Activated CD8-positive, alpha-beta T cell treated with anti-CD3 and anti-CD28 coated beads for 36 hours (primary cell): Measurements from ENCODE around the gene RXRA. TPM values are rescaled to one million over a fixed set of nuclear protein-coding genes. Genes with fewer than 3 reads are reported as not detected.

Experiments
- ATAC-seq: fragments of 200-7000 bp; cut with Tn5 transposase; one replicate; pipeline ENCODE4 v1.10.0; 2021; ENCODE audit warnings: mild to moderate bottlenecking, moderate library complexity
- CTCF ChIA-PET: fragments of 350-600 bp; sonication (Branson Sonifier 250); formaldehyde crosslinking; loops from one replicate; lab custom pipeline; 2021; ENCODE audit warnings: antibody characterized with exemption; lab: Charles Lee
- POLR2A ChIA-PET: fragments of 350-600 bp; sonication (Branson Sonifier 250); formaldehyde crosslinking; loops from one replicate; lab custom pipeline; 2021; ENCODE audit warnings: antibody characterized with exemption; lab: Charles Lee
- DNase-seq: peaks from one replicate; pipeline ENCODE4 v3.0.0-alpha.2; 2020
- H3K27ac Mint-ChIP-seq: one replicate; pipeline ENCODE4 v1.8.0; 2021; ENCODE audit warnings: mild to moderate bottlenecking, mixed read lengths
- H3K27me3 Mint-ChIP-seq: one replicate; pipeline ENCODE4 v1.8.0; 2021; ENCODE audit warnings: mixed read lengths
- H3K36me3 Mint-ChIP-seq: one replicate; pipeline ENCODE4 v1.8.0; 2021; ENCODE audit warnings: low read depth, mixed read lengths
- H3K4me1 Mint-ChIP-seq: one replicate; pipeline ENCODE4 v1.8.0; 2021; ENCODE audit warnings: low read depth, mixed read lengths
- H3K4me3 Mint-ChIP-seq: one replicate; pipeline ENCODE4 v1.8.0; 2021; ENCODE audit warnings: mild to moderate bottlenecking, moderate library complexity, mixed read lengths
- H3K9me3 Mint-ChIP-seq: one replicate; pipeline ENCODE4 v1.8.0; 2021; ENCODE audit warnings: mixed read lengths
- CTCF ChIP-seq: fragments of 200-600 bp; IDR thresholded peaks from one replicate; pipeline ENCODE4 v1.8.0; 2022; ENCODE audit warnings: antibody characterized with exemption, mild to moderate bottlenecking
- intact Hi-C: fragments of 100-400 bp; cut with micrococcal nuclease; formaldehyde crosslinking; loops from one replicate; pipeline ENCODE4 v1.10.0; 2022
- total RNA-seq, 2 experiments: library from RNA; stranded (reverse); gene quantifications; one replicate each; pipeline ENCODE4 v1.2.3, GENCODE V29; 2021

The RXRA gene
- total RNA-seq, 2 experiments from 2014 or later: 23.2 to 23.8 TPM

GRCh38 chr9:134381671-134382516 lies 55.6 kb downstream of the RXRA start:
- peak overlapping the region; percentile 42 for H3K27ac Mint-ChIP-seq
- intact Hi-C loops: no loop called here
- ATAC-seq: peak; percentile 87
- CTCF ChIA-PET: interaction anchor here (0.9 to 1.7 kb wide), 8 partner anchors 9 to 67 kb away, joined by 3 to 7 read pairs (median 4); no protein-coding TSS in a partner anchor
- peak; percentile 76 for DNase-seq
- H3K27me3 Mint-ChIP-seq: no peaks in the 10 kb centered on the region
- H3K36me3 Mint-ChIP-seq: no peaks in the 10 kb centered on the region
- H3K4me3 Mint-ChIP-seq: peak overlapping the region; percentile 26
- peaks cover 22% of the 10 kb centered on the region for H3K4me1 Mint-ChIP-seq
- no peaks in the 10 kb centered on the region for H3K9me3 Mint-ChIP-seq
- POLR2A ChIA-PET: interaction anchor here (0.7 to 2.1 kb wide), 4 partner anchors 10 to 61 kb away, joined by 3 to 6 read pairs (median 3); no protein-coding TSS in a partner anchor
- TF ChIP-seq CTCF: peak; percentile 71

- DNase-seq (no peak), ATAC-seq (no peak)
- TF ChIP-seq CTCF: no peak
- Mint-ChIP-seq H3K9me3 (no peaks in the 10 kb centered on the region), H3K27ac (peak overlapping the region; percentile 42), H3K27me3 (no peaks in the 10 kb centered on the region), H3K4me3 (peak overlapping the region; percentile 26), H3K36me3 (no peaks in the 10 kb centered on the region), H3K4me1 (peaks cover 22% of the 10 kb centered on the region)
- intact Hi-C loops: no loop called here
- ChIA-PET POLR2A (interaction anchor here (1.4 kb wide), 1 partner anchor 60 kb away, joined by 3 read pairs; no protein-coding TSS in a partner anchor), CTCF (interaction anchor here (0.9 to 1.7 kb wide), 6 partner anchors 8 to 67 kb away, joined by 3 to 7 read pairs (median 4); no protein-coding TSS in a partner anchor)
These were observed 56.5 kb downstream of the RXRA start for GRCh38 chr9:134382733-134383132.

- no peaks in the 10 kb centered on the region for H3K36me3 Mint-ChIP-seq
- H3K4me3 Mint-ChIP-seq: no peak overlapping the region
- no peak overlapping the region for H3K27ac Mint-ChIP-seq
- intact Hi-C loops: no loop called here
- DNase-seq: no peak
- TF ChIP-seq CTCF: no peak
- ChIA-PET CTCF (interaction anchor here (0.9 to 1.7 kb wide), 3 partner anchors 14 to 60 kb away, joined by 5 to 7 read pairs (median 6); no protein-coding TSS in a partner anchor), POLR2A (interaction anchor here (1.4 to 1.8 kb wide), 2 partner anchors 13 to 60 kb away, joined by 3 to 5 read pairs; no protein-coding TSS in a partner anchor)
- peaks cover 26% of the 10 kb centered on the region for H3K4me1 Mint-ChIP-seq
- H3K27me3 Mint-ChIP-seq: peaks cover 1% of the 10 kb centered on the region
- ATAC-seq: no peak
- no peaks in the 10 kb centered on the region for H3K9me3 Mint-ChIP-seq
These were observed 56.9 kb downstream of the RXRA start for GRCh38 chr9:134383148-134383547.

- DNase-seq: no peak
- ATAC-seq: no peak
- Mint-ChIP-seq H3K36me3 (no peaks in the 10 kb centered on the region), H3K4me1 (peaks cover 34% of the 10 kb centered on the region), H3K27me3 (peaks cover 4% of the 10 kb centered on the region), H3K27ac (no peak overlapping the region), H3K9me3 (no peaks in the 10 kb centered on the region), H3K4me3 (no peak overlapping the region)
- ChIA-PET POLR2A (interaction anchor here (1.8 kb wide), 1 partner anchor 11 kb away, joined by 5 read pairs; no protein-coding TSS in a partner anchor), CTCF (interaction anchor here (1.2 kb wide), 1 partner anchor 18 kb away, joined by 3 read pairs; no protein-coding TSS in a partner anchor)
- intact Hi-C loops: no loop called here
- no peak for TF ChIP-seq CTCF
These were observed 58.7 kb downstream of the RXRA start for GRCh38 chr9:134384811-134385479.
